Measurements from ENCODE around the gene GALNT9.

The GALNT9 gene

DNA sequence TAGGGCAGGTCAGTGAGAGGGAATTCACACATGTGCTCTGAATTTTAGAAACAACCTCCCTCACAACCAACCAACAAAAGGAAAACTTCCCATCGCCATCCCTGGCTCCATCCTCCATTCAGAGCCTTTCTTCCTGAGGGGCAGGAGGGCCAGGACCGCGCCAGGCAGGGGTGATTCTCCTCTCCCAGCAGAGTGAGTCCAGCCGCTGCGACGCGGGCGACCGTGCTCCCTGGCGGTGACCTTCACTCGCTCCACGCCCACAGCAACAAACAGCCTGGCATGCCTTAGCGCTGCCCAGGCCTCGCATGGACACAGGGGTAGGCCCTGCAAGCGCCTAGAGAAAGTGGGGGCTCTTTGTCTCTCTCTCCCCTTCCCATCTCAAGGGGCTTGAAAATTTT, 3.7 kb downstream of the GALNT9 start:
- no peak for DNase-seq (ENCODE audit: low spot score)

- no peak for DNase-seq (ENCODE audit: low spot score)
These were observed 4.3 kb downstream of the GALNT9 start for GRCh38 chr12:132324841-132325732.

- DNase-seq (ENCODE audit: low spot score), result no peak
These were observed 5.2 kb downstream of the GALNT9 start for GRCh38 chr12:132324173-132324572.

GRCh38 chr12:132323171-132324010, 6.0 kb downstream of the GALNT9 start:
- no peak for DNase-seq (ENCODE audit: low spot score)

DNA sequence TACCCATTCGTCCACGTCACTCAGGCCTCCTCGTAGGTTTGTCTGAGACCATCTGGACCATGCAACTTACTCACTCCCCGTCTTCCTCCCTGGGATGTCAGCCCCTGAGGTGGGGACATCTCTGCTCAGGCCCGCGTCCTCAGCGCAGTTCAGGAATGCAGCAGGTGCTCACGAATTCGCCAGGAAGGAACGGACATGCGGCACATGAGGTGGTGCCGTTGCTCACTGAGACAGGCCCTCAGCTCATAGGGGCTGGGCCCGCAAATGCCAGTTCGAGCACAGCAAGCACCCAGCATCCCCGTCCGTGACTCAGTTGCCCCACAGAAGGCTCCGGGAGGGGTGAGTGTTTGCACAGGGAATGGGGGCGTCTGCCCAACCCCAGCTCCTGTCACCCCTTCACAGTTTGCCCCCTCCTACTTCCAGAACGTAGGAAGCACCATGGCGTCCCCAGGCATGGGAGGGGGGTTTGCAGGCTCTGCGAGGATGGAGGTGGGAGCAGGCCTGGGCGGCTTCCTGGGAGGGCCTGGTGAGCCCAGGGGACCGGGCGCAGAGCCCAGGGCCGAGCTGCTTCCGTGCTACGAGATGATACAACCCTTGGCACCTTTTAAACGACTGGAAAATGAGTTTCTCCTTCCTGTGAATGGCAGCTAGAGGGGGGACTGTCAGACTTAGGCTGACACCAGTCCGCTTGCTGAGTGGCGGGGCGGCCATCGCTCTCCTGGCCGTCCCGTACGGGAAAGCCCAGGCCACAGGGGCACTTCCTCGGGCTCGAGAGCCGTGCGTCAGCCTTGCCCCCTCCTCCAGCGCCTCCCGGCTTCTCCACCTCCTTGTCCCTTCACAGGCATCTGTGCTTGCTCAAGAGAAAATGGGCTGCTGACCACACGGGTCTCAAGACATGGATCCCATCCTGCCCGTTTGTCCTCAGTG, 6.9 kb downstream of the GALNT9 start:
- DNase-seq (ENCODE audit: low spot score), result no peak

DNA sequence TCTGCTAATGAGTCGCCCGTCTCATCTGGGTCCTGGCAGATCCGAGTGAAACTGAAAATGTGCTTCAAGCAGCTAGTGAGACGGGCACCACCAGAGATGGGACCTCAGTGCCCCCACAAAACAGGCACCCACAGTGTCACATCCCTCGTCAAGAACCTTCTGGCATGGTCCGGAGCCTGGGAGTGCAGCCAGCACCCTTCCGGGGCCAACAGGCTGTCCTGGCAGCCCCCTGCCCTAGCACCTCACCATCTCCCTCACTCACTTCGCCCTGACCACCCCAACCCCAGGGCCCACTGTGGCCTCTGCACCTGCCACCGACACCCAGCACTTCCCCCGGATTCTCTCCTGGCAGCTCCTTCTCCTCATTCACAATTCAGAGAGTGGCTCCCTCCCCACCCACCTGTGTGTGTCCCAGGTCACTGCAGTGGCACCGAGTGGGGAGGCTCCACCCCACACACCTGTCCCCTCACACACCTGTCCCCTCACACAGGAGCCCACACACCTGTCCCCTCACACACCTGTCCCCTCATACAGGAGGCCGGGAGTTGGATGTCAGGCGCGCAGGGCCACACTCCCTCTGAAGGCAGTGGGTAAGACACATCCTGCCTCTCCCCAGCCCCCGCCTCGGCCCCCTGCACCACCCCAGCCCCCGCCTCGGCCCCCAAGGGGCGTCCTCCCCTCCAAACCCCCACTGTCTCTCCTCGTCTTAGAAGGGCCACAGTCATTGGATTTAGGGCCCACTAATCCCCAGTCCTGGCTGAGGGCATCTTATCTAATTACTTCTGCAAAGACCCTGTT, 7.9 kb downstream of the GALNT9 start:
- no peak for DNase-seq (ENCODE audit: low spot score)

- no peak for DNase-seq (ENCODE audit: low spot score)
These were observed 8.6 kb downstream of the GALNT9 start for GRCh38 chr12:132320767-132321211.

- no peak for DNase-seq (ENCODE audit: low spot score)
These were observed 9.3 kb downstream of the GALNT9 start for GRCh38 chr12:132319991-132320570.

- no peak for DNase-seq (ENCODE audit: low spot score)
These were observed 9.9 kb downstream of the GALNT9 start for GRCh38 chr12:132319359-132319950.

- no peak for DNase-seq (ENCODE audit: low spot score)
These were observed 10.8 kb downstream of the GALNT9 start for GRCh38 chr12:132318618-132319033.

- DNase-seq (ENCODE audit: low spot score), result no peak
These were observed 11.3 kb downstream of the GALNT9 start for GRCh38 chr12:132318135-132318534.

- DNase-seq (ENCODE audit: low spot score), result no peak
These were observed 12.0 kb downstream of the GALNT9 start for GRCh38 chr12:132317233-132317938.

DNA sequence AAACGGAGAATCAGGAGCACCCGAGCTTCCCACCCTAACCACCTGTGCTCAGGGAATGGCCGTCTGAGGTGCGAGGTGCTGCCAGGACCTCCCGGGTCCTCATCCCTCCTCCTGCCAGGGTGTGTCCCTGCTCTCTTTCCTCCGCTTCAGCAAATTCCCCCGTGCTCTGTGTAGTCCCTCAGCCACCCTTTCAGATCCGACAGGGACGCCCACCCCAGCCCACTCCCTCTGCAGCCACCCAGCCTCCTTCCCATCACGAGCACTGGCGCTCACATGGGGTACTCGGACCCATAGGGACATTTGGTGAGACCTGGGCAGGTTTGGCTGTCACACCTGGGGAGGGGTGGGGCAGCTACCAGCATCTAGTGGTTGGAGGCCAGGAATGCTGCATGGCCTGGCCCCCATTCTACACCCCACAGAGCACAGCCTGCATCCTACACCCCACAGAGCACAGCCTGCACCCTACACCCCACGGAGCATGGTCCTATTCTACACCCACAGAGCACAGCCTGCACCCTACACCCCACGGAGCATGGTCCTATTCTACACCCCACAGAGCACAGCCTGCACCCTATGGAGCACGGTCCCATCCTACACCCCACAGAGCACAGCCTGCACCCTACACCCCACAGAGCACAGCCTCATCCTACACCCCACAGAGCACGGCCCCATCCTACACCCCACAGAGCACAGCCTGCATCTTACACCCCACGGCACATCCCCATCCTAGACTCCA, 12.7 kb downstream of the GALNT9 start:
- no peak for DNase-seq (ENCODE audit: low spot score)

DNA sequence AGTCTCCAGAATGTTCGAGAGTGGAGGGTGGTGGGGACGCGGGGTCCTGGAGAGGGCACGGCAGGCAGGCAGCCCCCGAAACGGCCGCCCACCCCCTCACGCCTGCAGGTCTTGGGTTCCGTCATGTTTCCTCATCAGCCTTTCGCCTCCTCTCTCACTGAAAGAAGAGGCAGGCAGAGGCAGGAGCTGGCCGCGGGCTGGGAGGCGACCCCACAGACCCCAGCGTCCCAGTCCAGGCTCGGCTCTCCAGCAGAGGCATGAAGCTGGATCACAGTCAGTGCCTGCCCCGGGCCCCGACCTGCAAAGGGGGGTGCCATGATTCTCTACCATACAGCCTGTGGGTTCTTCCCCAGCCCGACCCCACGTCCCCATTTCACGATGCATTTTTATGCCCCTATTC, 13.4 kb downstream of the GALNT9 start:
- DNase-seq (ENCODE audit: low spot score), result no peak

GRCh38 chr12:132315507-132315906, 13.9 kb downstream of the GALNT9 start:
- no peak for DNase-seq (ENCODE audit: low spot score)

DNA sequence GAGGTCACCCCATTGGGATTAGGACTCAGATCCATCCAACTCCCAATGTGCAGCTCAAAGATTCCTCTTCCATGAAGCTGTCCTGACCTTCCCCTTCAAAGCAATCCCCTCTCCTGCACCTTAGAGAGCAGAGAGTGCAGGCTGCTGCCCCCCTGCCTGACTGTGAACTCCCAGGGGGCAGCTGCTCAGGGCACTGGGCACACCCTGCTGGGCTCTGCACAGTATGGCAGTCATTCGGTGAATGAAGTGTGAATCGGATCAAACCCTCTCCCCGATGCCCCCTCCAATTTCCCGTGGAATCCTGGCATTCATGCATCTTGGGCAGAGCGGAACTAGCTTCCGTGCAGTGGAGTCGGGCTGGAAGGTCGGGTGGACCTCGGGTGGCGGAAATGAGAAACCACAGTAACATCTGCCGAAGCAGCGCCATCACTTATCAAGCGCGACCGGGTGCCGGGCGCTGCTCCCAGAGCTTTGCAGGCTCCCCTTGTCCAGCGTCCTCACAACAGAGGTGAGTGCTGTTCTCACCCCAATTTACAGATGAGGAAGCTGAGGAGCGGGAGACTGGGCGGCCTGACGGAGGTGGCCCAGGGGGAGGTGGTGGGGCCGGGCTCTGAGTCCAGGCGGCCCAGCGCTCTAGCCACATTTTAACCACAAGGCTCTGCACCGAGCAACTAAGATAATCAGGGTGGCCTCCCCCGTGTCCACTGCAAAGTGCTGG, 14.7 kb downstream of the GALNT9 start:
- DNase-seq (ENCODE audit: low spot score), result no peak

DNA sequence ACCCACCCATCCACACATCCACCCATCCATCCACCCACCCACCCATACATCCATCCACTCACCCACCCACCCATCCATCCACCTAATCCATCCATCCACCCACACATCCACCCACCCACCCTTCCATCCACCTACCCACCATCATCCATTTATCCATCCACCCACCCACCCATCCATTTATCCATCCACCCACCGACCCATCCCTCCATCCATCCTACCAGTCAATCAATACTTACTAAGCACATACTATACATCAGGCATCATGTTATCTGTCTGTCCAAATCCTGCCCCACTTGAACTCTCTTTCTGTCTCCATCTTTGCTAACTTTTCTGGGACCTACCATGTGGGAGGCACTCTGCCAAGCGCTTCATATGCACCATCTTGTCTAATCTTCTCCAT, 15.4 kb downstream of the GALNT9 start:
- DNase-seq (ENCODE audit: low spot score), result no peak

DNA sequence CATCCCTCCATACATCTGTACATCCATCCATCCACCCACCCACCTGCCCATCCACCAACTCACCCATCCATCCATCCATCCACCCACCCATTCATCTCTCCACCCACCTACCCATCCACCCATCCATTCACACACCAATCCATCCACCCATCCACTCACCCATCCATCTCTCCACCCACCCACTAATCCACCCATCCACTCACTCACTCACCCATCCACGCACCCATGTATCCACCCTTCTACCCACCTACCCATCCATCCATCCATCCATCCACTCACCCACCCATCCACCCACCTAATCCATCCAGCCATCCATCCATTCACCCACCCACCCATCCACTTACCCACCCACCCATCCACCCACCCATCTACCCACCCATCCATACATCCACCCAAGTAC, 16.2 kb downstream of the GALNT9 start:
- DNase-seq (ENCODE audit: low spot score), result no peak

Measured in AG08395 (cell line).